OCI-LY3 (cell line): Measurements from ENCODE around the gene MIEF2.

Experiments
- CTCF ChIP-seq: fragments of 200-600, 300-600 bp; sonication (generic); IDR thresholded peaks from 2 replicates; pipeline ENCODE4 v1.5.1; 2014; ENCODE audit warnings: antibody characterized with exemption, low read length, low read depth
- EZH2phosphoT487 ChIP-seq: fragments of 200-600 bp; shearing (Covaris generic); IDR thresholded peaks from 2 replicates; pipeline ENCODE4 v1.6.1; 2018; ENCODE audit warnings: antibody characterized with exemption, mixed run types, low read depth

- no peak for TF ChIP-seq CTCF
- TF ChIP-seq EZH2phosphoT487 = no peak
These were observed 41.6 kb upstream of the MIEF2 start for GRCh38 chr17:18218756-18219415.
